K562 (cell line): ENCODE measurements around the gene LRFN2. TPM values are rescaled to one million over a fixed set of nuclear protein-coding genes. Genes with fewer than 3 reads are reported as not detected.

Experiments used
- ATAC-seq: fragments of 200-7000 bp; cut with Tn5 transposase; 3 replicates; pipeline ENCODE4 v1.9.1; 2020; ENCODE audit warnings: moderate library complexity
- BruUV-seq: library from RNA; stranded (reverse); fragments of 400-500 nt; replicated peaks from 2 replicates; lab custom pipeline; 2021; lab: Mats Ljungman, UMichigan
- CTCF ChIA-PET: fragments of 300-600 bp; formaldehyde crosslinking; extraction: SDS; loops from one replicate; lab custom pipeline; 2021; ENCODE audit warnings: low intra/inter-chr PET ratio; lab: Yijun Ruan, JAX
- POLR2A ChIA-PET: fragments of 300-600, 350-650 bp; sonication (Branson Sonifier 250); formaldehyde crosslinking; extraction: SDS; loops from one replicate; lab custom pipeline; 2021; ENCODE audit warnings: antibody characterized with exemption, inconsistent platforms; lab: Yijun Ruan, JAX
- DNase-seq, 4 experiments: peaks; one replicate each; pipeline versions ENCODE4 v3.0.0 to v3.0.0-alpha.2; 2011 to 2018; ENCODE audit warnings: low spot score in 3 of 4, mixed read lengths in 3 of 4; ENCODE audit errors: extremely low read depth in 1 of 4
- FAIRE-seq: peaks from 2 replicates; lab custom pipeline; 2011; peaks lifted over from hg19 to GRCh38; lab: Jason Lieb, UNC
- H2AFZ ChIP-seq: 2 replicates; pipeline ENCODE4 v1.6.0; 2011; ENCODE audit warnings: low read depth, low read length, control low read depth, inconsistent platforms
- H3K27ac ChIP-seq: fragments of 200-600 bp; 3 replicates; pipeline ENCODE4 v1.8.0; 2011; ENCODE audit warnings: low read depth, mild to moderate bottlenecking, control low read depth, inconsistent platforms, low read length, moderate library complexity, mixed read lengths; ENCODE audit errors: extremely low read depth
- H3K27me3 ChIP-seq, 2 experiments: fragments of 300-600 bp in 1 of 2; 2 replicates in 1 of 2; 3 replicates in 1 of 2; pipeline versions ENCODE4 v1.6.0 to v1.8.0; 2011; ENCODE audit warnings: inconsistent platforms in 2 of 2, low read length in 2 of 2, mild to moderate bottlenecking in 1 of 2, mixed read lengths in 1 of 2, moderate library complexity in 1 of 2; ENCODE audit not compliant: control insufficient read depth in 2 of 2, insufficient read depth in 2 of 2
- H3K36me3 ChIP-seq: fragments of 300-600 bp; 3 replicates; pipeline ENCODE4 v1.8.0; 2011; ENCODE audit warnings: mild to moderate bottlenecking, low read length, inconsistent platforms; ENCODE audit not compliant: control insufficient read depth, insufficient read depth
- H3K4me1 ChIP-seq, 2 experiments: fragments of 200-600 bp in 1 of 2; replicated peaks in 1 of 2; 2 replicates in 1 of 2; 3 replicates in 1 of 2; pipeline versions ENCODE4 v1.5.1 to v1.8.0; 2011; ENCODE audit warnings: inconsistent platforms in 2 of 2, low read length in 2 of 2, mild to moderate bottlenecking in 1 of 2, mixed read lengths in 1 of 2, moderate library complexity in 1 of 2; ENCODE audit not compliant: control insufficient read depth in 2 of 2, insufficient read depth in 2 of 2
- H3K4me2 ChIP-seq: 2 replicates; pipeline ENCODE4 v1.6.1; 2011; ENCODE audit warnings: low read length, control low read depth, inconsistent platforms, mixed read lengths; ENCODE audit not compliant: insufficient read depth
- H3K4me3 ChIP-seq: fragments of 200-600 bp; sonication (generic), shearing (Covaris generic); 2 replicates; pipeline ENCODE4 v1.5.1; 2016; ENCODE audit warnings: control low read depth, inconsistent platforms
- H3K79me2 ChIP-seq: fragments of 200-600 bp; 3 replicates; pipeline ENCODE4 v1.8.0; 2011; ENCODE audit warnings: low read length, inconsistent platforms; ENCODE audit not compliant: control insufficient read depth, insufficient read depth
- H3K9ac ChIP-seq, 2 experiments: 2 replicates each; pipeline versions ENCODE4 v1.6.0 to v1.6.1; 2011; ENCODE audit warnings: low read depth in 2 of 2, low read length in 2 of 2, control low read depth in 1 of 2, inconsistent platforms in 1 of 2, mild to moderate bottlenecking in 1 of 2, mixed read lengths in 1 of 2; ENCODE audit not compliant: insufficient read depth in 1 of 2
- H3K9me1 ChIP-seq: one replicate; pipeline ENCODE4 v1.6.0; 2011; ENCODE audit warnings: inconsistent platforms, mild to moderate bottlenecking, low read length, moderate library complexity; ENCODE audit not compliant: control insufficient read depth, insufficient read depth
- H3K9me3 ChIP-seq: replicated peaks from 2 replicates; pipeline ENCODE4 v1.5.1; 2011; ENCODE audit warnings: low read depth, low read length, inconsistent platforms; ENCODE audit not compliant: control insufficient read depth, insufficient read depth
- H4K20me1 ChIP-seq: replicated peaks from 2 replicates; pipeline ENCODE4 v1.6.1; 2011; ENCODE audit warnings: low read length, inconsistent platforms, mixed read lengths; ENCODE audit not compliant: control insufficient read depth, insufficient read depth
- DMBX1 ChIP-seq: fragments of 250-450 bp; sonication (Bioruptor Pico); IDR thresholded peaks from 2 replicates; pipeline ENCODE4 v1.8.0; 2022; ENCODE audit warnings: inconsistent platforms, mild to moderate bottlenecking, moderate library complexity, borderline replicate concordance
- MLX ChIP-seq, 2 experiments: fragments of 450-650 bp in 1 of 2; sonication (generic) in 1 of 2; formaldehyde crosslinking; conservative IDR thresholded peaks; 2 replicates each; pipeline versions ENCODE4 v1.4.0 to v1.8.1; 2020 to 2022; ENCODE audit warnings: mild to moderate bottlenecking in 1 of 2, missing genetic modification reagents in 1 of 2
- NCOA1 ChIP-seq: fragments of 450-650 bp; IDR thresholded peaks from 2 replicates; pipeline ENCODE4 v1.6.1; 2016; ENCODE audit warnings: low read depth
- RBM34 ChIP-seq: fragments of 200-400 bp; formaldehyde crosslinking; IDR thresholded peaks from 2 replicates; pipeline ENCODE4 v1.6.1; 2018; ENCODE audit warnings: low read length, borderline replicate concordance; ENCODE audit not compliant: insufficient read depth
- RFX1 ChIP-seq: fragments of 450-650 bp; IDR thresholded peaks from 2 replicates; pipeline ENCODE4 v1.6.1; 2016; ENCODE audit warnings: mild to moderate bottlenecking, moderate library complexity
- TFAM ChIP-seq: fragments of 250-450 bp; sonication (Bioruptor Pico); conservative IDR thresholded peaks from 2 replicates; pipeline ENCODE4 v1.5.0; 2021; ENCODE audit warnings: mild to moderate bottlenecking, moderate library complexity
- THAP12 ChIP-seq: fragments of 250-450 bp; sonication (Bioruptor Pico); IDR thresholded peaks from 2 replicates; pipeline ENCODE4 v1.9.0; 2021; ENCODE audit warnings: mild to moderate bottlenecking, inconsistent platforms
- ZNF133 ChIP-seq: fragments of 250-450 bp; sonication (Bioruptor Pico); IDR thresholded peaks from 2 replicates; pipeline ENCODE4 v1.4.0; 2020; ENCODE audit warnings: mild to moderate bottlenecking
- ZNF699 ChIP-seq: fragments of 250-450 bp; sonication (Bioruptor Pico); IDR thresholded peaks from 2 replicates; pipeline ENCODE4 v1.8.0; 2021; ENCODE audit warnings: mild to moderate bottlenecking, moderate library complexity; ENCODE audit not compliant: insufficient replicate concordance
- WGBS: fragments of 100-300 bp; shearing (Covaris generic); methylation state at CpG from one replicate; pipeline ENCODE4 v1.1.6; 2016; ENCODE audit warnings: low coverage, mixed read lengths; ENCODE audit not compliant: insufficient coverage; ENCODE audit errors: missing lambda C conversion rate; 5-methylcytosine and 5-hydroxymethylcytosine counted together
- in situ Hi-C: fragments of 300-500 bp; cut with MboI; formaldehyde crosslinking; loops from 4 replicates; pipeline ENCODE4 v1.15.0; 2018; ENCODE audit warnings: inconsistent platforms, mixed read lengths
- intact Hi-C: fragments of 100-400 bp; cut with micrococcal nuclease; formaldehyde crosslinking; loops from 2 replicates; pipeline ENCODE4 v1.14.2; 2022
- polyA plus RNA-seq, 8 experiments: library from polyadenylated mRNA; depleted of rRNA in 4 of 8; stranded (reverse) in 5 of 8; unstranded in 3 of 8; fragments of >200 nt; fragmentation: Nextera tagmentation in 2 of 8; fragmentation: Illumina TruSeq in 1 of 8; extraction: Ambion mirVana in 2 of 8; extraction: Trizol in 1 of 8; gene quantifications; 2 replicates each; pipeline versions ENCODE4 v1.2.1 to v1.2.3, GENCODE V29; 2011 to 2014; ENCODE audit warnings: inconsistent platforms in 1 of 8, missing spikeins in 1 of 8
- total RNA-seq, 7 experiments: library from RNA; depleted of rRNA in 6 of 7; stranded (reverse); fragments of >200 nt in 6 of 7; fragmentation: Illumina TruSeq in 2 of 7; extraction: Trizol in 2 of 7; gene quantifications; 2 replicates each; pipeline versions ENCODE4 v1.2.1 to v1.2.3, GENCODE V29; 2011 to 2021; ENCODE audit warnings: low replicate concordance in 1 of 7

LRFN2 gene
- total and polyA plus RNA-seq, 9 of the 15 experiments (the other 6 are each of a cell fraction or from before 2014, with no cell fraction given) = not detected

- ATAC-seq = no peak
- no peaks in the 10 kb centered on the region for H3K79me2 ChIP-seq
- peaks cover 3% of the 10 kb centered on the region; the same call in 1 of the 2 replicates for H4K20me1 ChIP-seq
- H3K4me2 ChIP-seq = no peak overlapping the region
- no peak overlapping the region for H2AFZ ChIP-seq
- H3K27ac ChIP-seq = no peak overlapping the region
- no peaks in the 10 kb centered on the region for H3K4me1 ChIP-seq
- H3K27me3 ChIP-seq = peaks cover 5 to 52% of the 10 kb centered on the region in 2 experiments; a peak in 4 of 5 replicates
- ChIA-PET POLR2A (no interaction called here), CTCF (no interaction called here)
- intact Hi-C loops (no loop called here), in situ Hi-C loops (no loop called here)
- no peaks in the 10 kb centered on the region for H3K36me3 ChIP-seq
- no peak overlapping the region for H3K9ac ChIP-seq
- no peak for DNase-seq
- H3K9me1 ChIP-seq = no peaks in the 10 kb centered on the region
- TF ChIP-seq NCOA1 (no peak), THAP12 (no peak), MLX (CRISPR knock-in tag; conservative IDR thresholded peaks at IDR 0.05) (no peak), ZNF133 (CRISPR knock-in tag) (no peak), DMBX1 (CRISPR knock-in tag) (no peak), ZNF699 (no peak), RBM34 (no peak), TFAM (CRISPR knock-in tag) (no peak), RFX1 (no peak)
- no peak for FAIRE-seq
- H3K9me3 ChIP-seq = no peaks in the 10 kb centered on the region
- BruUV-seq = no TSS peak
- WGBS = 0% methylated on average over 2 of the region's 2 CpGs
- no peak overlapping the region for H3K4me3 ChIP-seq
Measured at GRCh38 chr6:40407239-40407638, 179.9 kb downstream of the LRFN2 start.
